K562 (cell line): Measurements from ENCODE around the gene CCDC85C. TPM values are rescaled to one million over a fixed set of nuclear protein-coding genes. Genes with fewer than 3 reads are reported as not detected.

Source experiments
- ATAC-seq: fragments of 200-7000 bp; cut with Tn5 transposase; 3 replicates; pipeline ENCODE4 v1.9.1; 2020; ENCODE audit warnings: moderate library complexity
- BruUV-seq: library from RNA; stranded (reverse); fragments of 400-500 nt; replicated peaks from 2 replicates; lab custom pipeline; 2021; lab: Mats Ljungman, UMichigan
- CTCF ChIA-PET: fragments of 300-600 bp; formaldehyde crosslinking; extraction: SDS; loops from one replicate; lab custom pipeline; 2021; ENCODE audit warnings: low intra/inter-chr PET ratio; lab: Yijun Ruan, JAX
- POLR2A ChIA-PET: fragments of 300-600, 350-650 bp; sonication (Branson Sonifier 250); formaldehyde crosslinking; extraction: SDS; loops from one replicate; lab custom pipeline; 2021; ENCODE audit warnings: antibody characterized with exemption, inconsistent platforms; lab: Yijun Ruan, JAX
- DNase-seq, 4 experiments: peaks; one replicate each; pipeline versions ENCODE4 v3.0.0 to v3.0.0-alpha.2; 2011 to 2018; ENCODE audit warnings: low spot score in 3 of 4, mixed read lengths in 3 of 4; ENCODE audit errors: extremely low read depth in 1 of 4
- FAIRE-seq: peaks from 2 replicates; lab custom pipeline; 2011; peaks lifted over from hg19 to GRCh38; lab: Jason Lieb, UNC
- H2AFZ ChIP-seq: 2 replicates; pipeline ENCODE4 v1.6.0; 2011; ENCODE audit warnings: low read depth, low read length, control low read depth, inconsistent platforms
- H3K27ac ChIP-seq: fragments of 200-600 bp; 3 replicates; pipeline ENCODE4 v1.8.0; 2011; ENCODE audit warnings: low read depth, mild to moderate bottlenecking, control low read depth, inconsistent platforms, low read length, moderate library complexity, mixed read lengths; ENCODE audit errors: extremely low read depth
- H3K27me3 ChIP-seq, 2 experiments: fragments of 300-600 bp in 1 of 2; 2 replicates in 1 of 2; 3 replicates in 1 of 2; pipeline versions ENCODE4 v1.6.0 to v1.8.0; 2011; ENCODE audit warnings: inconsistent platforms in 2 of 2, low read length in 2 of 2, mild to moderate bottlenecking in 1 of 2, mixed read lengths in 1 of 2, moderate library complexity in 1 of 2; ENCODE audit not compliant: control insufficient read depth in 2 of 2, insufficient read depth in 2 of 2
- H3K36me3 ChIP-seq: fragments of 300-600 bp; 3 replicates; pipeline ENCODE4 v1.8.0; 2011; ENCODE audit warnings: mild to moderate bottlenecking, low read length, inconsistent platforms; ENCODE audit not compliant: control insufficient read depth, insufficient read depth
- H3K4me1 ChIP-seq, 2 experiments: fragments of 200-600 bp in 1 of 2; replicated peaks in 1 of 2; 2 replicates in 1 of 2; 3 replicates in 1 of 2; pipeline versions ENCODE4 v1.5.1 to v1.8.0; 2011; ENCODE audit warnings: inconsistent platforms in 2 of 2, low read length in 2 of 2, mild to moderate bottlenecking in 1 of 2, mixed read lengths in 1 of 2, moderate library complexity in 1 of 2; ENCODE audit not compliant: control insufficient read depth in 2 of 2, insufficient read depth in 2 of 2
- H3K4me2 ChIP-seq: 2 replicates; pipeline ENCODE4 v1.6.1; 2011; ENCODE audit warnings: low read length, control low read depth, inconsistent platforms, mixed read lengths; ENCODE audit not compliant: insufficient read depth
- H3K4me3 ChIP-seq: fragments of 200-600 bp; sonication (generic), shearing (Covaris generic); 2 replicates; pipeline ENCODE4 v1.5.1; 2016; ENCODE audit warnings: control low read depth, inconsistent platforms
- H3K79me2 ChIP-seq: fragments of 200-600 bp; 3 replicates; pipeline ENCODE4 v1.8.0; 2011; ENCODE audit warnings: low read length, inconsistent platforms; ENCODE audit not compliant: control insufficient read depth, insufficient read depth
- H3K9ac ChIP-seq, 2 experiments: 2 replicates each; pipeline versions ENCODE4 v1.6.0 to v1.6.1; 2011; ENCODE audit warnings: low read depth in 2 of 2, low read length in 2 of 2, control low read depth in 1 of 2, inconsistent platforms in 1 of 2, mild to moderate bottlenecking in 1 of 2, mixed read lengths in 1 of 2; ENCODE audit not compliant: insufficient read depth in 1 of 2
- H3K9me1 ChIP-seq: one replicate; pipeline ENCODE4 v1.6.0; 2011; ENCODE audit warnings: inconsistent platforms, mild to moderate bottlenecking, low read length, moderate library complexity; ENCODE audit not compliant: control insufficient read depth, insufficient read depth
- H3K9me3 ChIP-seq: replicated peaks from 2 replicates; pipeline ENCODE4 v1.5.1; 2011; ENCODE audit warnings: low read depth, low read length, inconsistent platforms; ENCODE audit not compliant: control insufficient read depth, insufficient read depth
- H4K20me1 ChIP-seq: replicated peaks from 2 replicates; pipeline ENCODE4 v1.6.1; 2011; ENCODE audit warnings: low read length, inconsistent platforms, mixed read lengths; ENCODE audit not compliant: control insufficient read depth, insufficient read depth
- DIDO1 ChIP-seq: fragments of 450-650 bp; IDR thresholded peaks from 2 replicates; pipeline ENCODE4 v1.6.1; 2016; ENCODE audit warnings: low read depth, missing biosample characterization, missing genetic modification characterization
- E2F3 ChIP-seq: fragments of 250-450 bp; sonication (Bioruptor Pico); IDR thresholded peaks from 2 replicates; pipeline ENCODE4 v1.4.0; 2020; ENCODE audit warnings: mild to moderate bottlenecking
- EZH2 ChIP-seq: IDR thresholded peaks from 2 replicates; pipeline ENCODE4 v1.6.1; 2012; ENCODE audit warnings: low read depth, mild to moderate bottlenecking, inconsistent platforms, low read length, borderline replicate concordance
- FOXJ2 ChIP-seq: fragments of 200-800 bp; sonication (Bioruptor generic); IDR thresholded peaks from 2 replicates; pipeline ENCODE4 v1.6.1; 2016; ENCODE audit warnings: missing genetic modification characterization, missing compliant biosample characterization
- HCFC1 ChIP-seq: IDR thresholded peaks from 2 replicates; pipeline ENCODE4 v1.6.1; 2012; ENCODE audit warnings: low read depth, low read length, improper control_type of control experiment
- HDAC2 ChIP-seq: fragments of 450-650 bp; IDR thresholded peaks from 2 replicates; pipeline ENCODE4 v1.6.1; 2016; ENCODE audit warnings: mild to moderate bottlenecking
- KLF10 ChIP-seq: fragments of 250-450 bp; sonication (Bioruptor Pico); IDR thresholded peaks from 2 replicates; pipeline ENCODE4 v1.6.1; 2021; ENCODE audit warnings: matching md5 sums
- MCM2 ChIP-seq: fragments of 450-650 bp; IDR thresholded peaks from 2 replicates; pipeline ENCODE4 v1.6.1; 2017; ENCODE audit warnings: low read depth, mild to moderate bottlenecking
- MCM3 ChIP-seq: fragments of 450-650 bp; IDR thresholded peaks from 2 replicates; pipeline ENCODE4 v1.6.1; 2016
- PTTG1 ChIP-seq: fragments of 450-650 bp; IDR thresholded peaks from 2 replicates; pipeline ENCODE4 v1.6.1; 2016; ENCODE audit warnings: low read depth, mild to moderate bottlenecking, missing genetic modification characterization, missing compliant biosample characterization
- TAL1 ChIP-seq: fragments of 450-650 bp; IDR thresholded peaks from 2 replicates; pipeline ENCODE4 v1.6.1; 2016; ENCODE audit warnings: mild to moderate bottlenecking
- XRCC4 ChIP-seq: IDR thresholded peaks from one replicate; pipeline ENCODE4 v1.6.1; 2011; ENCODE audit not compliant: insufficient read depth, insufficient read length; ENCODE audit errors: extremely low read depth
- ZNF146 ChIP-seq: IDR thresholded peaks from one replicate; pipeline ENCODE4 v1.6.1; 2018; ENCODE audit warnings: missing compliant biosample characterization; ENCODE audit not compliant: unreplicated experiment
- ZNF445 ChIP-seq: fragments of 250-450 bp; sonication (Bioruptor Pico); IDR thresholded peaks from 2 replicates; pipeline ENCODE4 v1.4.0; 2020; ENCODE audit warnings: low read depth, mild to moderate bottlenecking, moderate library complexity
- WGBS: fragments of 100-300 bp; shearing (Covaris generic); methylation state at CpG from one replicate; pipeline ENCODE4 v1.1.6; 2016; ENCODE audit warnings: low coverage, mixed read lengths; ENCODE audit not compliant: insufficient coverage; ENCODE audit errors: missing lambda C conversion rate; 5-methylcytosine and 5-hydroxymethylcytosine counted together
- in situ Hi-C: fragments of 300-500 bp; cut with MboI; formaldehyde crosslinking; loops from 4 replicates; pipeline ENCODE4 v1.15.0; 2018; ENCODE audit warnings: inconsistent platforms, mixed read lengths
- intact Hi-C: fragments of 100-400 bp; cut with micrococcal nuclease; formaldehyde crosslinking; loops from 2 replicates; pipeline ENCODE4 v1.14.2; 2022
- polyA plus RNA-seq, 8 experiments: library from polyadenylated mRNA; depleted of rRNA in 4 of 8; stranded (reverse) in 5 of 8; unstranded in 3 of 8; fragments of >200 nt; fragmentation: Nextera tagmentation in 2 of 8; fragmentation: Illumina TruSeq in 1 of 8; extraction: Ambion mirVana in 2 of 8; extraction: Trizol in 1 of 8; gene quantifications; 2 replicates each; pipeline versions ENCODE4 v1.2.1 to v1.2.3, GENCODE V29; 2011 to 2014; ENCODE audit warnings: inconsistent platforms in 1 of 8, missing spikeins in 1 of 8
- total RNA-seq, 7 experiments: library from RNA; depleted of rRNA in 6 of 7; stranded (reverse); fragments of >200 nt in 6 of 7; fragmentation: Illumina TruSeq in 2 of 7; extraction: Trizol in 2 of 7; gene quantifications; 2 replicates each; pipeline versions ENCODE4 v1.2.1 to v1.2.3, GENCODE V29; 2011 to 2021; ENCODE audit warnings: low replicate concordance in 1 of 7
- TF ChIP-seq, protein P1 (sequence below): fragments of 250-450 bp; sonication (Bioruptor Pico); IDR thresholded peaks from 2 replicates; pipeline ENCODE4 v1.4.0; 2020; ENCODE audit warnings: mild to moderate bottlenecking, moderate library complexity
- TF ChIP-seq, protein P2 (sequence below): fragments of 450-650 bp; IDR thresholded peaks from 2 replicates; pipeline ENCODE4 v1.6.1; 2016; ENCODE audit warnings: missing biosample characterization, missing genetic modification characterization
- TF ChIP-seq, protein P3 (sequence below): fragments of 450-650 bp; formaldehyde crosslinking; IDR thresholded peaks from 2 replicates; pipeline ENCODE4 v1.4.0; 2020; ENCODE audit warnings: mild to moderate bottlenecking, mixed read lengths

CCDC85C gene
- total and polyA plus RNA-seq, 9 of the 15 experiments (the other 6 are each of a cell fraction or from before 2014, with no cell fraction given): 0.18 to 22.0 (median 6.3) TPM

DNA sequence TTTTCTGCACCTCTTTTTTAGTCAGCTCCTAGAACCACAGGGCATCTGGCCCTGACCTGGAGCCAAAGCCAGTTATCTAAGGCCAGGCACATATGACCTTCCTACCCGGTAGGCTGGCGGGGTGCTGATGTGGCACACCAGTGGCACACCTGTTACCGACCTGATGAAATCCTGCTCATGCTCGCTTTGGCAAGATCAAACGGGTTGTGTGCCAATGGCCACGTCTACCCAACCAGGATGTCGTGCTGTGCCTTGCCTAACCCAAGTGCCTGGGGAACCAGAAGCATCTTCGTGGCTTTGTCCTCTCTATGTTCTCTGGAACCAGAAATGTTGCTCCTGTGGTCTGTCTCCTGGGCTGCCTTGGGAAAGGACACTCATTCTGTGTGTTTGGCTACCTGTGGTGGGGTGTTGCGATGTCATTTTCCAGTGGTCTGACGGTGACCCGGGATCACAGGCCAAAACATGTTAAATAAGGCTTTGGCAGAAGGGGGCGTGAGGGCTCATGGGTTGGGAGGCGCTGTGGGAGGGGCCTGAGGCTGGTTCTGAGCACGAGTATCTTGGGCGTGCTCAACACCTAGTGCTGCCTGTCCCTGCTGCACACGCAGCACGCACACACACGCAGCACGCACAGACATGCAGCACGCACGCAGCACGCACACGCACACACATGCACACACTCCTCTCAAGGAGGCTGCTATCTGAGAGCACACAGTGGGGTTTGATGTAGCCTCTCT is 94.9 kb downstream of the CCDC85C start:
- peaks cover 67% of the 10 kb centered on the region for H3K36me3 ChIP-seq
- FAIRE-seq: no peak
- no peak overlapping the region for H3K4me3 ChIP-seq
- no peak overlapping the region for H3K27ac ChIP-seq
- 83% methylated on average over 19 of the region's 23 CpGs for WGBS
- BruUV-seq: no TSS peak
- POLR2A ChIA-PET: interaction anchor here (0.7 kb wide), 1 partner anchor 36 kb away, joined by 3 read pairs; no protein-coding TSS in a partner anchor
- peaks cover 0 to 6% of the 10 kb centered on the region in 2 experiments; a peak in 2 of 5 replicates for H3K4me1 ChIP-seq
- H3K79me2 ChIP-seq: no peaks in the 10 kb centered on the region
- H3K9me1 ChIP-seq: no peaks in the 10 kb centered on the region
- CTCF ChIA-PET: no interaction called here
- peak; percentile 62 for ATAC-seq
- H4K20me1 ChIP-seq: 0 out of 2 replicates have a peak, but pooled peaks cover 7% of the 10 kb centered on the region
- no peaks in the 10 kb centered on the region for H3K9me3 ChIP-seq
- intact Hi-C loops: no loop called here
- H2AFZ ChIP-seq: no peak overlapping the region
- no peak overlapping the region for H3K9ac ChIP-seq
- no peaks in the 10 kb centered on the region for H3K27me3 ChIP-seq
- in situ Hi-C loops: no loop called here
- peak in 2 of 4 experiments; percentile 17 to 23 for DNase-seq
- no peak overlapping the region for H3K4me2 ChIP-seq
- TF ChIP-seq MCM2 (no peak), ZNF445 (CRISPR knock-in tag) (no peak), PTTG1 (tag) (no peak), XRCC4 (no peak), KLF10 (CRISPR knock-in tag) (no peak), DIDO1 (tag) (no peak), TAL1 (no peak), HCFC1 (no peak), ZNF146 (CRISPR knock-in tag) (no peak), FOXJ2 (no peak), E2F3 (CRISPR knock-in tag) (no peak), MCM3 (no peak), HDAC2 (no peak), EZH2 (no peak)
- TF ChIP-seq, protein P1, sequence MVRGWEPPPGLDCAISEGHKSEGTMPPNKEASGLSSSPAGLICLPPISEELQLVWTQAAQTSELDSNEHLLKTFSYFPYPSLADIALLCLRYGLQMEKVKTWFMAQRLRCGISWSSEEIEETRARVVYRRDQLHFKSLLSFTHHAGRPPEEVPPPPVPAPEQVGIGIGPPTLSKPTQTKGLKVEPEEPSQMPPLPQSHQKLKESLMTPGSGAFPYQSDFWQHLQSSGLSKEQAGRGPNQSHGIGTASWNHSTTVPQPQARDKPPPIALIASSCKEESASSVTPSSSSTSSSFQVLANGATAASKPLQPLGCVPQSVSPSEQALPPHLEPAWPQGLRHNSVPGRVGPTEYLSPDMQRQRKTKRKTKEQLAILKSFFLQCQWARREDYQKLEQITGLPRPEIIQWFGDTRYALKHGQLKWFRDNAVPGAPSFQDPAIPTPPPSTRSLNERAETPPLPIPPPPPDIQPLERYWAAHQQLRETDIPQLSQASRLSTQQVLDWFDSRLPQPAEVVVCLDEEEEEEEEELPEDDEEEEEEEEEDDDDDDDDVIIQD (CRISPR knock-in tag): no peak
- TF ChIP-seq, protein P2, sequence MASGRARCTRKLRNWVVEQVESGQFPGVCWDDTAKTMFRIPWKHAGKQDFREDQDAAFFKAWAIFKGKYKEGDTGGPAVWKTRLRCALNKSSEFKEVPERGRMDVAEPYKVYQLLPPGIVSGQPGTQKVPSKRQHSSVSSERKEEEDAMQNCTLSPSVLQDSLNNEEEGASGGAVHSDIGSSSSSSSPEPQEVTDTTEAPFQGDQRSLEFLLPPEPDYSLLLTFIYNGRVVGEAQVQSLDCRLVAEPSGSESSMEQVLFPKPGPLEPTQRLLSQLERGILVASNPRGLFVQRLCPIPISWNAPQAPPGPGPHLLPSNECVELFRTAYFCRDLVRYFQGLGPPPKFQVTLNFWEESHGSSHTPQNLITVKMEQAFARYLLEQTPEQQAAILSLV: no peak
- TF ChIP-seq, protein P3, sequence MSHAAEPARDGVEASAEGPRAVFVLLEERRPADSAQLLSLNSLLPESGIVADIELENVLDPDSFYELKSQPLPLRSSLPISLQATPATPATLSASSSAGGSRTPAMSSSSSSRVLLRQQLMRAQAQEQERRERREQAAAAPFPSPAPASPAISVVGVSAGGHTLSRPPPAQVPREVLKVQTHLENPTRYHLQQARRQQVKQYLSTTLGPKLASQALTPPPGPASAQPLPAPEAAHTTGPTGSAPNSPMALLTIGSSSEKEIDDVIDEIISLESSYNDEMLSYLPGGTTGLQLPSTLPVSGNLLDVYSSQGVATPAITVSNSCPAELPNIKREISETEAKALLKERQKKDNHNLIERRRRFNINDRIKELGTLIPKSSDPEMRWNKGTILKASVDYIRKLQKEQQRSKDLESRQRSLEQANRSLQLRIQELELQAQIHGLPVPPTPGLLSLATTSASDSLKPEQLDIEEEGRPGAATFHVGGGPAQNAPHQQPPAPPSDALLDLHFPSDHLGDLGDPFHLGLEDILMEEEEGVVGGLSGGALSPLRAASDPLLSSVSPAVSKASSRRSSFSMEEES: no peak
